ENCODE data around the gene PGAM2.

PGAM2 gene

DNA sequence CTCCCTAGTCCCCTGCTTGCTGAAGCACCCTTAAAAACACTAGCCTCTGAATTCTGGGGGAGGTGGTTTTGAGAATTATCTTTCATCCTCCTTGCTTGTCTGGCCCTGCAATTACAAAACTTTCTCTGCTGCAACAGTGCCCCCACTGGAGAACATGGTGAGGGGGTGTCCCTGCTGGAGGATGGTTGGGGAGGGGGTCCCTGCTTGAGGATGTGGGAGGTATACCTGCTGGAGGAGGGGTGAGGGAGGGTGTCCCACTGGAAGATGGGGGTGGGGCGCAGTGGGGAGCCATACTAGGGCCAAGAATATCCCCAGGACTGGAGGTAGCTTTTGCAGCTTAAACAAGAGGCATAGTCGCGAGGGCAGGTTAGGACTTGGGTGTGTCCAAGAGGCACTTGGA is 20.2 kb upstream of the PGAM2 start:
- TF ChIP-seq FOXP2 (optimal IDR thresholded peaks at IDR 0.05; ENCODE audit: borderline replicate concordance, extremely low read depth, extremely low read length, insufficient read depth) (no peak), TAF1 (IDR thresholded peaks at IDR 0.05; ENCODE audit: borderline replicate concordance, insufficient read depth, low read length) (no peak), POLR2AphosphoS5 (IDR thresholded peaks at IDR 0.05; ENCODE audit: low read depth, low read length) (no peak), SIN3A (IDR thresholded peaks at IDR 0.05; ENCODE audit: borderline replicate concordance, insufficient read depth, low read length) (no peak)
- TF ChIP-seq, protein P1, sequence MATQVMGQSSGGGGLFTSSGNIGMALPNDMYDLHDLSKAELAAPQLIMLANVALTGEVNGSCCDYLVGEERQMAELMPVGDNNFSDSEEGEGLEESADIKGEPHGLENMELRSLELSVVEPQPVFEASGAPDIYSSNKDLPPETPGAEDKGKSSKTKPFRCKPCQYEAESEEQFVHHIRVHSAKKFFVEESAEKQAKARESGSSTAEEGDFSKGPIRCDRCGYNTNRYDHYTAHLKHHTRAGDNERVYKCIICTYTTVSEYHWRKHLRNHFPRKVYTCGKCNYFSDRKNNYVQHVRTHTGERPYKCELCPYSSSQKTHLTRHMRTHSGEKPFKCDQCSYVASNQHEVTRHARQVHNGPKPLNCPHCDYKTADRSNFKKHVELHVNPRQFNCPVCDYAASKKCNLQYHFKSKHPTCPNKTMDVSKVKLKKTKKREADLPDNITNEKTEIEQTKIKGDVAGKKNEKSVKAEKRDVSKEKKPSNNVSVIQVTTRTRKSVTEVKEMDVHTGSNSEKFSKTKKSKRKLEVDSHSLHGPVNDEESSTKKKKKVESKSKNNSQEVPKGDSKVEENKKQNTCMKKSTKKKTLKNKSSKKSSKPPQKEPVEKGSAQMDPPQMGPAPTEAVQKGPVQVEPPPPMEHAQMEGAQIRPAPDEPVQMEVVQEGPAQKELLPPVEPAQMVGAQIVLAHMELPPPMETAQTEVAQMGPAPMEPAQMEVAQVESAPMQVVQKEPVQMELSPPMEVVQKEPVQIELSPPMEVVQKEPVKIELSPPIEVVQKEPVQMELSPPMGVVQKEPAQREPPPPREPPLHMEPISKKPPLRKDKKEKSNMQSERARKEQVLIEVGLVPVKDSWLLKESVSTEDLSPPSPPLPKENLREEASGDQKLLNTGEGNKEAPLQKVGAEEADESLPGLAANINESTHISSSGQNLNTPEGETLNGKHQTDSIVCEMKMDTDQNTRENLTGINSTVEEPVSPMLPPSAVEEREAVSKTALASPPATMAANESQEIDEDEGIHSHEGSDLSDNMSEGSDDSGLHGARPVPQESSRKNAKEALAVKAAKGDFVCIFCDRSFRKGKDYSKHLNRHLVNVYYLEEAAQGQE (IDR thresholded peaks at IDR 0.05; ENCODE audit: insufficient read depth in 1 of 2, low read depth in 2 of 2, low read length in 2 of 2): no peak

DNA sequence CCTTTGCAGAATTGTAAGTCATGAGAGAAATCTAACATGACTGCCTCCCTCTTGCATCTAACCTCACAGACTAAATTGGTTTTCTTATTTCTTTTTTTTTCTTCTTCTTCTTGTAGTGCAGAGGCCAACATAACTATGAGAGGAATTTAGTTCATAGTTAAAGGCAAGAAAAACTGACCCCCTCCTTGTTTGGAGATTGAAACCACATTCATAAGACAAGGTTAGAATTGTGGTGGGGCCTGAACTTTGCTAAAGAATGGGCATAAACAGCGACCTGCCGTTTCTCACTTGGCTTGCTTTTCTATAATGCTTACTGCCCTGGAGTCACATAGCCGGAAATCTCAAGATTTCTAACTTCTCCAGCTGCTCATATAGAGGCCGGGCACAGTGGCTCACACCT is 19.3 kb upstream of the PGAM2 start:
- TF ChIP-seq TAF1 (IDR thresholded peaks at IDR 0.05; ENCODE audit: borderline replicate concordance, insufficient read depth, low read length) (no peak), SIN3A (IDR thresholded peaks at IDR 0.05; ENCODE audit: borderline replicate concordance, insufficient read depth, low read length) (no peak), POLR2AphosphoS5 (IDR thresholded peaks at IDR 0.05; ENCODE audit: low read depth, low read length) (no peak), FOXP2 (optimal IDR thresholded peaks at IDR 0.05; ENCODE audit: borderline replicate concordance, extremely low read depth, extremely low read length, insufficient read depth) (no peak)
- TF ChIP-seq, protein P1 (IDR thresholded peaks at IDR 0.05; ENCODE audit: insufficient read depth in 1 of 2, low read depth in 2 of 2, low read length in 2 of 2): no peak

DNA sequence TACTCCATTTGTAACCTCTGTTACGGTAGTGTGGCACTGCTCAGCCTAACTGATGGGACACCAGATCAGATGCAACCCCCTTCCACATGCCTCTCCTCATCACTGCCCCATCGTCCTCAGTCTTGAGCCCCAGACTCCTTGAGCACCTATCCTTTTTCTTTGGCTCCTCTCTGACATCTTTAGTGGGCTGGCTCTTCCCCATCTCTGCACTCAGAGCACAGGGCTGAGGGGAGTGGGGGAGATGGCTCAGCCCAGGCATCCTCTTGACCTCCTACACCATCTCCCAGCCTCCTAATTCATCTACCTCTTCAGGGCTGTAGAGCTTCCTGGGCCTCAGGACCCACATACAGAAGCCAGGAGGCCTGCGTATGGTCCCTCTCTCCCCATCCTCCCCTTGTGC is 18.4 kb upstream of the PGAM2 start:
- TF ChIP-seq SIN3A (IDR thresholded peaks at IDR 0.05; ENCODE audit: borderline replicate concordance, insufficient read depth, low read length) (no peak), FOXP2 (optimal IDR thresholded peaks at IDR 0.05; ENCODE audit: borderline replicate concordance, extremely low read depth, extremely low read length, insufficient read depth) (no peak), POLR2AphosphoS5 (IDR thresholded peaks at IDR 0.05; ENCODE audit: low read depth, low read length) (no peak), TAF1 (IDR thresholded peaks at IDR 0.05; ENCODE audit: borderline replicate concordance, insufficient read depth, low read length) (no peak)

DNA sequence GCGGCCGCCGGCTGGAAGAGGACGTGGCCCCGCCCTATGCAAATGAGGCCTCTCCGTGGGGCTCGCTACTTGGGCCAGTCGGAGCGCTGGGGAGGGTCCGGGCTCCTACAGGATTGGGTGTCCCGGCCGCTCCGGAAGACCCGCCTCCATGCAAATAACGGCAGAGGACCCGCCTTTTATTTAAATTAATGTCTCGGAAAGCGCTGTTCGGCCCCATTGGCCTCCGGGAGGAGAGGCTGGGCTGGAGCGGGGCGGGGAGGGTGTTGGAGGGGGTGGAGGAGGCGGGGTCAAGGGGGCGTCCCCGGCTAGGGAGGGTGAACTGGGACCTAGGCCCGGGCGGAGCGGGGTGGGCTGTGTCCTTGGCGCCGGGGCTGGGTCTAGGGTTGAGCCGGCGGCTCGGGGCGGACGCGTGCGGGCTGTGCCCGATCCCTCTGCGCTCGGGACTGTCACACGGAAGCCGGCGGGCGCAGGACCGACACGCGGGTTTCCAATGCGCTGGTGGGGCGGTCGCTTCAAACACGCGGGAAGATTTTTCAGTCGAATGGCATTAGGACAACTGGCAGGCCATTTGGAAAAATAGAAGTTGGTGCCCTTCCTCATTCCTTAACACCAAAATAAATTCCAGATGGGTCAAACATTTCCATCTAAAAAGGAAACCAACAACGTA is 17.3 kb upstream of the PGAM2 start:
- no peak for TF ChIP-seq TAF1 (IDR thresholded peaks at IDR 0.05; ENCODE audit: borderline replicate concordance, insufficient read depth, low read length)
- TF ChIP-seq FOXP2 (optimal IDR thresholded peaks at IDR 0.05; ENCODE audit: borderline replicate concordance, extremely low read depth, extremely low read length, insufficient read depth): peak; percentile 51
- TF ChIP-seq, protein P1 (IDR thresholded peaks at IDR 0.05; ENCODE audit: insufficient read depth in 1 of 2, low read depth in 2 of 2, low read length in 2 of 2): no peak
- TF ChIP-seq POLR2AphosphoS5 (IDR thresholded peaks at IDR 0.05; ENCODE audit: low read depth, low read length): peak; percentile 55
- 0 out of 2 replicates have a peak, but pooled peaks have one; percentile 31 for TF ChIP-seq SIN3A (IDR thresholded peaks at IDR 0.05; ENCODE audit: borderline replicate concordance, insufficient read depth, low read length)

DNA sequence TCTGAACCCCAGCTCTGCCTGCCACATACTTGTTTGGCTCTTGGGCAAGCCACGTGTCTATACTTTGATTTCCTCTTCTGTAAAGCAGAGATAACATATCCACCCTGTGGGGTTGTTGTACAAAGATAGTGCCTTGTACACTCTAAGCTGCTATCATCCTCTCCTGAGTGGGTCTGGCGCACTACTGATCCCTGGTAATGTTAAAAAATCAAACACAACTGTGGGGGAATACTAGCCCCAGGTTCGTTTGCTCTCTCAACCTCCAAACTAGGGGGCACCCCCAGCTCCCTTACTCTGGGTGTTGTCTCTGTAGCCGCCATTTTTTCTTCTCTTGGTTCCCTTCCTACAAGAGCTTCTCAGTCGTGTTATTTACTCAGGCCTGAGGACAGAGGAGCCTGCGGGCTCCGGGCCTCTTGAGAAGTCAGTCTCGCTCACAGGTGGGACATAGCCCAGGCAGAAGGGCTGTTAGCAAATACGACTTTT is 15.9 kb upstream of the PGAM2 start:
- TF ChIP-seq SIN3A (IDR thresholded peaks at IDR 0.05; ENCODE audit: borderline replicate concordance, insufficient read depth, low read length): no peak
- no peak for TF ChIP-seq TAF1 (IDR thresholded peaks at IDR 0.05; ENCODE audit: borderline replicate concordance, insufficient read depth, low read length)
- TF ChIP-seq, protein P1 (IDR thresholded peaks at IDR 0.05; ENCODE audit: insufficient read depth in 1 of 2, low read depth in 2 of 2, low read length in 2 of 2): no peak
- TF ChIP-seq POLR2AphosphoS5 (IDR thresholded peaks at IDR 0.05; ENCODE audit: low read depth, low read length): no peak
- no peak for TF ChIP-seq FOXP2 (optimal IDR thresholded peaks at IDR 0.05; ENCODE audit: borderline replicate concordance, extremely low read depth, extremely low read length, insufficient read depth)

All from PFSK-1 (cell line).